Hematopoietic multipotent progenitor cell treated with erythropoietin and hydrocortisone succinate and interleukin-3 and kit ligand, for 17 days (in vitro differentiated cells): ENCODE data around the gene LPP.

Source experiments
- DNase-seq: peaks from one replicate; pipeline ENCODE4 v3.0.0-alpha.2; 2015; ENCODE audit warnings: low spot score

LPP gene

DNA sequence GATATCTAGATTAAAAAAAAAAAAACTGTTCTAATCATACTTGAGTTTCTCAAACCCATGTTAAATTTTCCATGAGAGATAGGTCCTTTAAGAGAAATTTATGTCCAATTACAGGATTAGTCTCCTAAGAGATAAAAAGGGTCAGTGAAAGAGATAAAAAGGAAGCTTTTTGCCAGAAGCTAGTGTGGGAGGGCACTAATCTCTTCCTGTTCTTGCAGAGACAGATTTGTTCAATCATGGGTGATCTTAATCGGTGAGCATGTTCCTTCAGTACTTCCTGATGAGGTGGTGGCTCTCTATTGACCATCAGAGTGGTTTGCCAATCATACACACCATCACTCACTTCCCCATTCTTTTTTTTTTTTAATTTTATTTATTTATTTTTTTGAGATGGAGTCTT is 16.9 kb upstream of the LPP start:
- DNase-seq: no peak

DNA sequence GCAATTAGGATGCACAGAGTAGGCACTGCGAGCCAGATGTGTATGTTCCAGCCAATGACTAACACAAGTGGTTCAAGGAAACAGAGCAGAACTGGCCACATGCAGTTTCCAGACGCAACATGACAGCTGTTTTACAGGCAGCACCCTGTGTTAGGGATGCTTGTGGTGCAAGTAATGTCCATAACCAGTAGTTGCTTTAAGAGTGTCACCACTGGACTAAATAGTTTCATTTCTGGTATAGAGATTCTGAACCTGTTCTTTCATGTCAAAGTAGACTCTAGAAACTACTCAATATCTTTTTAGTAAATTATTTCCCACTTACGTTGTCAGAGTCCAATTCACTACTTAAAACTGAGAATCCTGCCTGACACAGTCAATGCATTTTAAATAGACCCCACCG is 14.5 kb upstream of the LPP start:
- DNase-seq: no peak

DNA sequence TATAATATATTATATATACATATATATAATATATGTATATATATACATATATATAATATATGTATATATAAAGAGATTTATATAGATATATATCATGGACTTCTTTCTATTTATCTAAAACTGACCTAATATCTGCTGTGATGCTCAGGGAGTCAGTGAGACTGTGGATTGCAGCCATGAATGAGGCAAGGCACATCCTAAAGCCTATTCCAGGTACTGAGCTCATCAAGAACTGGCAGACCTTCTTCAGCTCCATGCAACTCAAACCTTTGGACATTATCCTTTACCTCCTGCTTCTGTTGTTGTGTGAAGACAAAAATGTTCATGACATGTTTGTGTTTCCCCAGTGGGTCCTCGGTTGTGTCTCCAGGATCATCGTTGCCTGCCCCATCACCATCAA is 7.7 kb upstream of the LPP start:
- DNase-seq: no peak

DNA sequence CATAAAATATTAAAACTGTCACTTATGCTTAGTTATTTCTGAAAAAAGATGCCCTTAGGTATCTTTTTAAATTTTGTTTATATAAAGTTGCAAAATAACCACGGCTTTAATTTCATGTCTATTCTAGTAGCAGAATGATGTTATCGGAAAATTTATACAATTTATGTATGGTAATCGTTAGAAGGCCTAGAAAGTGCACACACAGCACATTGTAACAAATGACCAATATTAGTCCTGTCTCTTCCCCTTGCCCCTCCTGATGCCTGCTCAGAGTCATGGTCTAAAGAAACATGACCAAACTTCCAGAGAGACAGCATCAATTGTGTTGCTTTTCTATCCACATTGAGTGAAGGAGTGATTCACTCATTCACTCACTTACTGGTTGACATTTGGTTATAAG is 6.2 kb upstream of the LPP start:
- no peak for DNase-seq

DNA sequence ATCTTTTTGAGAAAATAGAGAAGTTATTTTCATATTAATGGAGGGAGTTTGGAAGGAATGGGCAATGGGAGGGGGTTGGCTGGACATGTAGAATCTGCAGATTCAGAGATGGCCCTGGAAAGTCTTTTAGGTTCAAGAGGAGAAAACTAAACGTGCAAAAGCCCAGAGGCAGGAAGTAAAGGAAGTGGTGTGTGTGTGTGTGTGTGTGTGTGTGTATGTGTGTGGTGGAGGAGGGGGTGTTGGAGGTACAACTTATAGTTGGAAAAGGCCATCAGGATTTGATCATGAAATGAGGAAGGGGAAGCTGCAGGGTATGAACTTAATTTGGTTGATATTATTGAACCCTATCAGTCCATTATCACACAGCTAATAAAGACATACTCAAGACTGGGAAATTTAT is 5.6 kb upstream of the LPP start:
- DNase-seq: no peak

DNA sequence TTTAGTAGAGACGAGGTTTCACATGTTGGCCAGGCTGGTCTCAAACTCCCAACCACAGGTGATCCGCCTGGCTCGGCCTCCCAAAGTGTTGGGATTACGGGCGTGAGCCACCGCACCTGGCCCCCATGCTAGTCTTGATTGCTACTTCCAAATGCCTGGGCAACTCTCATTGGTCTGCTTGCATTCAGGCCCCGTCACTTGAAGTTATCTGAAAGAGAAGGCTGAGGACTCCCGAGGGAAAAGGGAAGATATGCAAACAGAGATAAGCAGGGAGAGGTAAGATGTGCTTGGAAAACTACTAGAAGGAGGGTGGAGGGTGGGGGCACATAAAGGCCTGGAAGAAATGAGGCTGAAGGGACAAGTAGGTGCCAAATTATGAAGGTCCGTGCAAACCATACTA is 4.4 kb upstream of the LPP start:
- DNase-seq: no peak

DNA sequence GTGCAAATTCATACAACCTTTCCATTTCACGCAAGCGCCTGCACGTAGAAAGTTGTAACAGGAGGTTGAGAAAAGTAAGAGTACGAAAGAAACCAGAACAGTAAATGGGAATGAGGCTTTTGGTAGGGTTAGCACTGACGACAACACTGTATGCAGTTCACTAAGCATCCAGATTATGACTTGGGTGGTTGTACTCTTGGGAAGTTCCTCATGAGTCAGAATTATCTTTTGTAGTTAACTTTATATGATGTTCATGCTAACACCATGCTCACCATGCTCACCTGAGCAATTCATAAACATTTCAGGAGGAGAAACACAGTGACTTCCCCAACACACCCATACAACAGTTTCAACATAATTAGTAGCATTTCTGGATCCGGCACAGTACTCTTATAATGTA is 3.0 kb upstream of the LPP start:
- no peak for DNase-seq

DNA sequence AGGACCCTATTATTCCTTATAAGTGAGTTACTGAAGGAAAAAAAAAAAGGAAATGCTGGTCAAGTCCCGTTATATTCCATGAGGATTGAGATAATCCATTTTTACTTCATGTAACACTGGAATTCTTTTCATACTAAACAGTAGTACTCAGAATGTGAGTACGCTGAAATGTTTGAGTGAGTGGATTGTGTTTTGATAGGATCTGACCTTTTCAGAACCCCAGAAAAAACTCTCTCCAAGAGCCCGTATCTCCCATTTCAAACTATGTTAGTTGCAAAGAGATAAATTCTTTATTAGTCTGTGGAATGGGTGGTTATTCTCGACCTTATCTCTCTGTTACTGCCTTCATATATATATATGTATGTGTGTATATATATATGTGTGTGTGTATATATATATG is 2.5 kb upstream of the LPP start:
- no peak for DNase-seq

DNA sequence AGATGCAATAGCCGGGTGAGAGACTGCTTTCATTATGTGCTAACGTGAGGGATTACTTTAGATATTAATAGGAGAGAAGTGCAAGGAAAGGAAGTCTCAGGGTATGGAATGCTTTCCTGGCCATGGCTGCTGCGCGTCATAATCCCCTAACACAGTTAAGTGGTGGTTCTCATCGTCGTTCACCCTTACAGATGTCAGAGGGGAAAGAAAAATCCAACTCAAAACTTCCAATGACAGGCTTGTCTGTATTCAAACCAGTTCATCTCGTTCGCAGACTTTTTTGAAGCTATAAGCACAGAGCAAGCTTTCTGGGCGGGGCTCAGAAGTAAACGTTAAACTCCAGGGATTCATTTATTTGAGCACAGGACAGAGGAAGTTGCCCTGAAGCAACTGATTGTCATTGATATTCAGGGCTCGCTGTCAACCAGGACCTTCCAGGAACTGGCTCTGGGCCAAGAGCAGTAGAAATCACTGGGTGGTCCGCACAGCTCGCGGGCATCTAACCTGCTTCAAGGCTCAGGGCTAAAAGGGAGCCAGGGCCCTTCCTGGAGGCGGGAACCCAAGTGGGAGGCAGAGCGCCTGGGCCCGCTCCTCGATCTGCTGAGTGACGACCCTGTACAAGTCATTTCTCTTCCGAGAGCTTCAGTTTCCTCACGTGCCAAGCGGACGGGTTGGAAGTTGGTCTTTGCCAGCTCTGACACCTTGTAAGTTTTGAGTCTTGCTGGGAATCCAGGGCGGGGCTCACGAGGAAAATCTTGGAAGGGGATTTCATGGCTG is 1.1 kb upstream of the LPP start:
- no peak for DNase-seq

DNA sequence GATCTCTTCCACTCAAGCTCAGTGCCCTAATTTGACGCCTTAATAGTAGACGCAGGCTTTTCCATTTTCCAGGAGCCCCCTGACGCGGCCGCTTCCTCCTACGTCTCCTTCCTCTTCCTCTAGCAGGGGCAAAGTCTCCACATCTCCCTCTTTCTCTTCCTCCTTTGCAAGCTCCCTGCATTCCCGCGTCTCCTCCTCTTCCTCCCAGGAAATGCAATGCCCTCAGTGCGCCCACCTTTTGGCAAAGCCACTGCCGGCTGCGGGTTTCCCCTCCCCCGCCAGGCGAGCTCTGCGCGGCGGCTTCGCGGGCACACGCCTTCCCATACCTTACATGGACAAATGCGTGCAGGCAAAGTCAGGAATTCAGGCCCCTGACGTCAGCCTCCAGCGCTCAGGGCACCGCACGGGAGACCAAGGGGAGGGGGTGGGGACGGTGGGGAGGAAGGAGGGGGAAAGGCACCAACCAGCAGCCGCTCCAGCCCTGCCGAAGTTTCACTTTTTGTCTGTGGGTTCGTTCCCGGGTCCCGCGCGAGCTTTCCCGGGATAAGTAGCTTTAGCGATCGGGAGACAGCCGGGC is 432 bp upstream of the LPP start:
- no peak for DNase-seq

DNA sequence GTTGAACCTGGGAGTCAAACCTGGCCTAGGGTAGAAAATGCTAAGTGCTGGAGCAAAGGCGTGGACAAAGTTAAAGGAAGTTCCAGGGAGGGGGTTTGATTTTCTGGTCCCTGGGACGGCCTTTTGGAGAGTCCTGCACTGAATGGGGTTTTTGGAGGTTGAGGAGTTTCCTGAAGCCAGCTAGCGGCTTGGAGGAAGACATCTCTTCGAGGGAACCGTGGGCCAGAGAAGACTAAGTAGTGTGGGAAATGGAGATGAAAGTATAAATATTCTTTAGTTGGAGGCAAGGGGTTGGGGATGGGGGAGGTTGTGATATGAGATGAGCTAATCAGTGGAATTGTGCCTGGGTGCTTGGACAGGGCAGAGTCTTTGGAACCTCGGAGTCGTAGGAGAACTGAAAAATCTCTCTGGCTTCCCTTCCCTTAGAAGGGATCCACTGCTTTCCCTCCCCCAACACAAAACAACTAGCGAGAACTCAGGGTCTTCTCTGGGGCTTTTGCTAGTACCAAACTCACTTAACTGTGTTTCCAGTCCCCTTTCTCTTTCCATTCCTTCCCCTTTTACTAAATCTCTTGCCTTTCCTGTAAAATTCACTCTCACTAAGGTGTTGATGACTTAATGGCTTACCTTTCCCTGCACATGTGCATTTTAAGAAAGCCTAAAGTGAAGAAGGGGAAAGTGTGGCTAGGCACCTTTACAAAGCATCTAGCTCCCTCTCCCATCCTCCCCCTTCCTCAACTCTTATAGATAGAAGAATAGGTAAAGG is 1.0 kb downstream of the LPP start:
- no peak for DNase-seq

DNA sequence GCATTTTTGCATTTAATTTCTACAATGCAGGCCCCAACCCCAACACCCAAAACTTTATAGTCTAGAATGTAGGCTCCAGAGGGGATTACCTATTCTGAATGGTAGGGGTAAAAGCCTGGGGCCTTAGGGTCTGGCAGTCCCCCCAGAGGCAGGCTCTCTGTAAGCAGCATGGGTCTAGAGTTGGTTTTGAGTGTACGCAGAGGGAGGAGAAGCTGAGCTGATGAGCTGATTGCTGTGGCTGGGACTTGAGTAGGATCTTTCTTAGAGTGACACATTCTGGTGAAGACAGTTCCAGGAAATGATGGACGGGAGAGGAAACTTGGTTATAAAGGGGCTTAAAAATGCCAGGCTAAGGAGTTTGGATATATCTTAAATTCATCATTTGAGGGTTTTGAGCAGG is 2.1 kb downstream of the LPP start:
- no peak for DNase-seq

DNA sequence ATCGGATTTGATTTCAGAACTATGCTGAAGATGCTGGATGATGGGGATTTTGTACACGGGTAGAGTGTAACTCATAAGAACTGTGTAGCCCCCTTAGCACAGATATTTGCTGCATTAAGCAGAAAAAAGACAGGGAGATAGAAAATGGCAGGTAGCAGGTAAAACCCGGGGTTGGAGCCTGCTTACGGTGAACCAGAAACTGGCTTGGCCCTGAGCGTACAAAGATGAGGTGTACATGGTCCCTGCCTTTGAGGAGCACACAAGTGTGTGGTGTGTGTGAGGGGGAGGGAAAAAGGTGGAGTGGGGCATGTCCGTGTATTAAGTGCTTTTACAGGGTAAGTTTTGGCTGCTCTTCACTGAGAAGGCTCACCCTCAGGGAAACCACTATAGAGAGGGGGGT is 3.5 kb downstream of the LPP start:
- no peak for DNase-seq

DNA sequence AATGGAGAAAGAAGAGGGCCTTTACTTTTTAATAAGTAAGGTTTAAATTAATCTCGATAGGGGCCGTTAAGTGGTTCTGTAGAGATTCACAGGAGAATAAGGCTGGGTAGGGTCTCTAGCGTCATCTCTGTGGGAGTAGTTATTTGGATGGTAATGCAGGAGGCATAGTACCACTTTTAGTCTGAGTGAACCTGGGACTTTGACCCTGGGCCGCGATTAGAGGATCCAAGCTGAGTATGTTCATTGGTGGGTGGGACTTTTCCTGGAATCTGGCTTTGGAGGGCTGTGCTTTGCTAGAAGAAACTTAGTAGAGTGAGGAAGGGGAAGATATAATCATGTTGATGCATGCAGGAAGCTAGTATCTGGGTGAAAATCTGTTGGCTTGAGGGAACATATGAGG is 4.0 kb downstream of the LPP start:
- DNase-seq: no peak

DNA sequence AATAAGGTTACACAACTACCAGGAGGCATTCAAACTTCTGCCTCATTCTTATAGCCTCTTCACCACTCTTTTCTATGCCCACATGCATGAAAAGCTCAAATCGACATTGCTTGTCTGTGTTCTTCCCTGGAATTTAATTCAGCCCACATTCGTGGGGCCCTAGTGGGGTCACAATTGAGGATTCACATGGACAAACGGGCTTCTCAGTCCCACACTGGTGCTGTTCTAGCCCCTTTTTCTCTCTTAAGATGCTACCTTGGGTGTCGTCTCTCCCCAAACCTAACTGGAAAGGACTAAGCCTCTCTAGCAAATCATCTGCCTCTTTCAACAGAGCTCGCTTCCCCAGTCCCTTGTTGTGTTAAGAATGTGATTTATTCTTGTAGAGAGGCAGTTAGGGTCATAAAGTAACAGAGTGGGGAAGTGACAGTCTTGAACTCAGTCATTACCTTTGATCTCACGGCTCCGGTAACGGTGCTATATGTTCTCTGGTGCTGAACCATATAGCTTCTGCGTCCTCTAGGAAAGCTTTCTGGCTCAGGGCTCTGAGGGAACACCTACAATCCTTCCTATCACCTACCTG is 4.9 kb downstream of the LPP start:
- DNase-seq: no peak

DNA sequence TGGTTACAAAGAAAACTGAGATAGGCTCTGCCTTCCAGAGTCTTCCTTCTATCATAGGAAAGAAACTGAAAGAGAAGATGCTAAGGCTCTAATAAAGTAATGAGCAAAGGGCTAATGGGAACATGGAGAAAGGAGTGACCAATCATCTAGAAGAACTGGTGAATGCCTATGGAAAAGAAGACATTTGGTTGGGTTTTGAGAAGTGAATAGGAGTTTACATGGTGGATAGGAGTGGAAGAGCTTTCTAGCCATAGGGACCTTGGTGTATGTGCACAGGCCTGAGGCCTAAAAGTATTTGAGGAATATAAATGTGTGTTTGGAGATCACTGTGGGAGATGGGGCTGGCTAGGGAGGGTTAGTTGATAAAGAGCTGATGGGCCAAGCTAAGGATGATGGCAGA is 6.8 kb downstream of the LPP start:
- no peak for DNase-seq

DNA sequence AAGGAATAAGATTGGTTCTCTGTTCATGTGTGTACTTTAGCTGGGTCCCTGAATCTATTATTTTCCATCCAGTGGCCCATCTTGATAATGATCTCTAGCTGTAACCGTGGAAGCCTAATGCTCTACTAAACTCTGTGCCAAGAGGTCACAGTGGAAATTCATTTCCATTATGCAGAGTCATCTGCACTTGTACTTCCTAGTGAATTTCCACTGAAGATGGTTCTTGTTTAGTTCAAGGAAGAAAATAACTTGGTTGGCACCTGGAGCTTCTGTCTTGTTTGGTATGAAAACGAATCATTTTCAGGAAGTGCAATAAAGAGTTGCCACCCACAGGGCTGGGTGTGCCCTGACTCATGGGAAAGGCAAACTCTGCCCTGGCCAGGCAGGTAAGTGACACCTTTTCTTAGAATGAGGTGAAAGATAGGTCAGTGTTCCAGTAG is 10.3 kb downstream of the LPP start:
- DNase-seq: no peak

DNA sequence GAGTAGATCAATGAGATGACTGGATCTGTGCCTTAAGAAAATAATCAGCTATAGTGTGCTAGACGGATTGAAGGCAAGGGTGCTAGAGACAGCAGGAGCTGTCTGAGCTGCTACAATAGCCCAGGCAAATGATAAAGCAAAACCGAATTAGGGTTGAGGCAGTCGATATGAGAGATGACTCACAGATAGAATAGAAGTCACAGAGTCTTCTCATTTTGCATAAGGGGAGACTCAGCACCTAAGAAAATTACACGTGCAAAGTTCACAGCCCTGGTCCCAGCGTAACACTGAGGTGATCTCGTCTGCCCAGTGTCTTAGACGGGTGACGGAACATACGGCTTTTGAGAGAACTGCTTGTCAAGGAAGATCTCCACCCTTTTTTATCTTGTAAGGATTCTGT is 11.6 kb downstream of the LPP start:
- DNase-seq: no peak

DNA sequence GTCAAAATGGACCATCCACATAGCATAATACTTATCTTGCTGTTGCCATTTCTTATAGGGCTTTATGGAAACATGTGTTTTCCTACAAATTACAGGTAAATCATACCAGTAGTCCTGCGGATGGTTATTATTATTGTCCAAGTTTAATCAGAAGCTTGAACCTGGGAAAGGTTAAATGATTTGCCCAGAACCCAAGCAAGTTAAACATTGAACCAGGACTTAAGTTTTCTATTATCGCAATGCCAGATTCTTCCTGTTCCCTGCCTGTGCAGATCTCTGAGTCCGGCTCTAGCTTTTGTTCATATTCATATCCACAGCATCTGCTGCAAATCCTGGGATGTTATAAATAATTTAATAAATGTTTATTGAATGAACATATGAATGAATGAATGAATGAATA is 12.5 kb downstream of the LPP start:
- no peak for DNase-seq

DNA sequence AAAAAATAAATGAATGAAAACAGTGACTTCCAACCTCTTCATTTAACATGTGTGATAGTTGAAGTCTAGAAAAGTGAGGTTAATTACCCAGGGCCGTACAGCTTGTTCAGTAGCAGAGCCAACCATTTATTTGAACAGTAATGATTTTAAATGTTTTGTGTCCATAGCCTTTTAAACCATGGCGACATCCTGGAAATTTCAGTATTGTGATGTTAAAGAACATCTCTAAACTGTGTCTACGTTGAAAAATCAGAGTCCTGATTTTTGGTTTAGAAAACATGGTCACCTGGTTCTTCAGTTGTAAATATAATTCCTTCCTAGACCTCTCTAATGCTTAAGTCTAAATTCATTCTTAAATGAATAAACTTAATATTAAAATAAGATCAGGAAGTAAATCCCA is 14.2 kb downstream of the LPP start:
- DNase-seq: no peak

DNA sequence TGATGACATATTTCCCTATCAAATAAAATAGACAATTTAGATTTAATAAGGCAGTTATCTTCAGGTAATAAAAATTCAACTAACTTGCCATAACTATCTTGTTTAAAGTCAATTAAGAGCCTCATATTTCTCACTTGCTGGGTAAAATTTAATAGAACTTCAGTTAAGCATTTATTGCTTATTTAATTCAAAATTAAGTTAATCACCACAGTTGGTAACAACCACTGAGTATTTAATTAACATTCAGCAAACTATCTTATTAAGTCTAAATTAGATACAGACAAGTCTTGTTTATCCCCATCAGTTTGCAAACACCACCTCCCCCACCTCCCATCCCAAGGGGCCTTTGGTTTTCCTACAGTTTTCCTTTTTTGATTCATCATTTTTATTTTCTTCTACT is 14.7 kb downstream of the LPP start:
- DNase-seq: no peak

DNA sequence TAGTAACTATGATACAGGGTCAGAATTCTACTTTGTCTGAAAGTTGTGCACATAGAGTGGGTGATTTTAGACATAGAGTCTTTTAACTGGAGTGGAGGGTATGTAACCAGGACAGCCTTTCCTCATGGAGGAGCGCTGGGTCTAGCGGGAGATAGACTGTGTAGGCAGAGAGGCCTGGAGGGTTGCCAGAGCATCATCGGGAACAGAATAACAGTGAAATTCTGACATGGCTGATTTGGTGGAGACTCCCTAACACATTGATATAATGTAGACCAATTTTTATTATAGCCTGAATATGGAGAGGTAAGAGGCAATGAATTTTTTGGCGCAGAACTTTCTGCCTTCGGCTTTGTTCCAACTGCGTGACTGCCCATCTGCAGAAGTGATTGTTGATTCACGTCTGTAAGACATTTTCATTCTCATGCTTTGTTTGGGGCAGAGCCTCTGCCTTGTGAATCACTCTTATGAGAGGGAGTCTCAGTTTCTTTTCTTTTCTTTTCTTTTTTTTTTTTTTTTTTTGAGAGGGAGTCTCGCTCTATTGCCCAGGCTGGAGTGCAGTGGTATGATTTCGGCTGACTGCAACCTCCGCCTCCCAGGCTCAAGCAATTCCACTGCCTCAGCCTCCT is 16.0 kb downstream of the LPP start:
- no peak for DNase-seq
